ENCODE measurements around the gene CFAP206.

CFAP206 gene

GRCh38 chr6:87376643-87377042 is 31.1 kb upstream of the CFAP206 start:
- no peak overlapping the region for H3K4me3 ChIP-seq (ENCODE audit: low read depth, low read length)
- TF ChIP-seq CTCF (IDR thresholded peaks at IDR 0.05; ENCODE audit: low read depth, low read length): no peak

GRCh38 chr6:87378947-87379346 is 28.8 kb upstream of the CFAP206 start:
- H3K4me3 ChIP-seq (ENCODE audit: low read depth, low read length): no peak overlapping the region
- TF ChIP-seq CTCF (IDR thresholded peaks at IDR 0.05; ENCODE audit: low read depth, low read length): no peak

- TF ChIP-seq CTCF (IDR thresholded peaks at IDR 0.05; ENCODE audit: low read depth, low read length): no peak
- H3K4me3 ChIP-seq (ENCODE audit: low read depth, low read length): no peak overlapping the region
Observed at GRCh38 chr6:87382861-87383260, 24.9 kb upstream of the CFAP206 start.

GRCh38 chr6:87384038-87384437 is 23.7 kb upstream of the CFAP206 start:
- TF ChIP-seq CTCF (IDR thresholded peaks at IDR 0.05; ENCODE audit: low read depth, low read length): no peak
- no peak overlapping the region for H3K4me3 ChIP-seq (ENCODE audit: low read depth, low read length)

GRCh38 chr6:87384449-87384848 is 23.3 kb upstream of the CFAP206 start:
- TF ChIP-seq CTCF (IDR thresholded peaks at IDR 0.05; ENCODE audit: low read depth, low read length): no peak

GRCh38 chr6:87391334-87391733 is 16.4 kb upstream of the CFAP206 start:
- peak; percentile 36 for TF ChIP-seq CTCF (IDR thresholded peaks at IDR 0.05; ENCODE audit: low read depth, low read length)
- no peak overlapping the region for H3K4me3 ChIP-seq (ENCODE audit: low read depth, low read length)

More at GRCh38 chr6:87384449-87384848, 23.3 kb upstream of the CFAP206 start:
- no peak overlapping the region for H3K4me3 ChIP-seq (ENCODE audit: low read depth, low read length)

GRCh38 chr6:87393026-87393622 is 14.6 kb upstream of the CFAP206 start:
- TF ChIP-seq CTCF (IDR thresholded peaks at IDR 0.05; ENCODE audit: low read depth, low read length): peak; percentile 52; the same call in 1 of the 2 replicates
- no peak overlapping the region for H3K4me3 ChIP-seq (ENCODE audit: low read depth, low read length)
